Astrocyte of the cerebellum (primary cell): ENCODE results near the gene C1QTNF6.

Source experiments
- DNase-seq: peaks from one replicate; pipeline ENCODE4 v3.0.0-alpha.2; 2011; ENCODE audit warnings: low read depth
- H3K4me3 ChIP-seq: 2 replicates; pipeline ENCODE4 v1.5.1; 2011; ENCODE audit warnings: mild to moderate bottlenecking, low read depth, low read length, moderate library complexity
- in situ Hi-C: cut with HindIII; loops from 2 replicates; pipeline ENCODE4 v1.10.0; 2017; ENCODE audit warnings: low sequenced_read_pairs
- TF ChIP-seq, protein P1 (sequence below): IDR thresholded peaks from 2 replicates; pipeline ENCODE4 v1.5.1; 2012; ENCODE audit warnings: low read length, low read depth, moderate library complexity, mild to moderate bottlenecking; ENCODE audit errors: missing control alignments

The C1QTNF6 gene

GRCh38 chr22:37155971-37156370 lies 32.1 kb downstream of the C1QTNF6 start:
- DNase-seq: no peak
- in situ Hi-C loops: no loop called here
- no peak overlapping the region for H3K4me3 ChIP-seq
- TF ChIP-seq, protein P1, sequence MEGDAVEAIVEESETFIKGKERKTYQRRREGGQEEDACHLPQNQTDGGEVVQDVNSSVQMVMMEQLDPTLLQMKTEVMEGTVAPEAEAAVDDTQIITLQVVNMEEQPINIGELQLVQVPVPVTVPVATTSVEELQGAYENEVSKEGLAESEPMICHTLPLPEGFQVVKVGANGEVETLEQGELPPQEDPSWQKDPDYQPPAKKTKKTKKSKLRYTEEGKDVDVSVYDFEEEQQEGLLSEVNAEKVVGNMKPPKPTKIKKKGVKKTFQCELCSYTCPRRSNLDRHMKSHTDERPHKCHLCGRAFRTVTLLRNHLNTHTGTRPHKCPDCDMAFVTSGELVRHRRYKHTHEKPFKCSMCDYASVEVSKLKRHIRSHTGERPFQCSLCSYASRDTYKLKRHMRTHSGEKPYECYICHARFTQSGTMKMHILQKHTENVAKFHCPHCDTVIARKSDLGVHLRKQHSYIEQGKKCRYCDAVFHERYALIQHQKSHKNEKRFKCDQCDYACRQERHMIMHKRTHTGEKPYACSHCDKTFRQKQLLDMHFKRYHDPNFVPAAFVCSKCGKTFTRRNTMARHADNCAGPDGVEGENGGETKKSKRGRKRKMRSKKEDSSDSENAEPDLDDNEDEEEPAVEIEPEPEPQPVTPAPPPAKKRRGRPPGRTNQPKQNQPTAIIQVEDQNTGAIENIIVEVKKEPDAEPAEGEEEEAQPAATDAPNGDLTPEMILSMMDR: no peak

GRCh38 chr22:37154925-37155712 lies 32.9 kb downstream of the C1QTNF6 start:
- in situ Hi-C loops: no loop called here
- TF ChIP-seq, protein P1: no peak
- no peak for DNase-seq
- no peak overlapping the region for H3K4me3 ChIP-seq

- H3K4me3 ChIP-seq: no peak overlapping the region
- in situ Hi-C loops: no loop called here
- TF ChIP-seq, protein P1: no peak
- no peak for DNase-seq
Measured at GRCh38 chr22:37153901-37154300, 34.1 kb downstream of the C1QTNF6 start.

- no peak for DNase-seq
- TF ChIP-seq, protein P1: no peak
- in situ Hi-C loops: no loop called here
- no peak overlapping the region for H3K4me3 ChIP-seq
Measured at GRCh38 chr22:37151401-37151800, 36.6 kb downstream of the C1QTNF6 start.

DNA sequence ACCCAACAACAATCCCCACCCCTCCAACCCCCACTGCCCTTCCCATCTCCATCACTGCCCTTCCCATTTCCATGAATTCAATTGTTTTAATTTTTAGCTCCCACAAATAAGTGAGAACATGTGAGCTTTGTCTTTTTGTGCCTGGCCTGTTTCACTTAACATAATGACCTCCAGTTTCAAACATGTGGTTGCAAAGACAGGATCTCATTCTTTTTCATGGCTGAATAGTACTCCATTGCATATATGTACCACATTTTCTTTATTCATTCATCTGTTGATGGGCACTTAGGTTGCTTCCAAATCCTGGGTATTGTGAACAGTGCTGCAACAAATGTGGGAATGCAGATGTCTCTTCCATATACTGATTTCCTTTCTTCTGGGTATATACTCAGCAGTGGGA lies 37.3 kb downstream of the C1QTNF6 start:
- no peak for DNase-seq
- TF ChIP-seq, protein P1: no peak
- in situ Hi-C loops: no loop called here
- H3K4me3 ChIP-seq: no peak overlapping the region

DNA sequence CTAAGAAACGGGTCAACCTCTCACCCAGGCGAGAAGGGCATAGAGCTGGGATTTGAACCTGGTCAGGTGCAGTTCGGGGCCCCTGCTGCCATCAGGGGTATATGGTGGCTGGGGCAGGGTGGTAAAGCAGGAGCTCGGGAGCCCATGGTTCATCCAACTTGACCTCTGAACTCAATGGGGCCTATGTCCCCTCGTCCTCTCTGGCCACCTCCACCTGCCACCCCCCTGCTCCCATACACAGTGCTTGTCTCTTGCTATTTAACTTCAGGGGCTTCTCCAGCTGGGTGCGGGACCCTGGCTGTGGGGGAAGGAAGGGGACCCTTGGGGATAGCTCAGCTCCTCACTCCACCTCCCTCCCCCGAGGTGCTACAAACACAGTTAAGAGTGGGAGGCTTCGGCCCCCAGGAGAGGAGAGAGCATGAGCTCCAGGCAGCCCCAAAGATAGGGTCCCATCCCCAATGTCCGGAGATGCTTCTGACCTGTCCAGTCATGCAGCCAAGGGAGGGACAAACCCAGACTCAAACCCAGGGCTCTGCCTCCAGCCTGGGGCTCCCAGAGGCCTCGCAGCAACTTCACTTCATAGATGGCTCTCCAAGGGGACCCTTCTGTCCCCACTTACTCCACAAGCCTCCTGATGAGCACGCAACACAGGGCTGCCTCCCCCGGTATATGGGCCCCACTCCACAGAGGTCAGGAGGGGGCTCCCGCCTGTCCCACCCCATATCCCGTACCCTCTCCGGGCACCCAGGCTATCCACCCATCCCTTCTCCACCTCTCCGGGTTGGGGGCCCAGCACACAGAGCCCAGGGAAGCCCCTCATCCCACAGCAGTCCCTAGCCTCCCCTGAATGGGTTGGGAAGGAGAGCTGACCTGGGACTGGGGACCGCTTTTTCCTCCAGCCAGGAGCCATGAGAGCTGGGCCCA lies 39.0 kb downstream of the C1QTNF6 start:
- in situ Hi-C loops: no loop called here
- DNase-seq: no peak
- TF ChIP-seq, protein P1: no peak
- no peak overlapping the region for H3K4me3 ChIP-seq
